ENCODE measurements around the gene NHLRC4. TPM values are rescaled to one million over a fixed set of nuclear protein-coding genes. Genes with fewer than 3 reads are reported as not detected.

The NHLRC4 gene
- total RNA-seq, 2 donors from 2014 or later: 2.0 to 3.2 TPM

DNA sequence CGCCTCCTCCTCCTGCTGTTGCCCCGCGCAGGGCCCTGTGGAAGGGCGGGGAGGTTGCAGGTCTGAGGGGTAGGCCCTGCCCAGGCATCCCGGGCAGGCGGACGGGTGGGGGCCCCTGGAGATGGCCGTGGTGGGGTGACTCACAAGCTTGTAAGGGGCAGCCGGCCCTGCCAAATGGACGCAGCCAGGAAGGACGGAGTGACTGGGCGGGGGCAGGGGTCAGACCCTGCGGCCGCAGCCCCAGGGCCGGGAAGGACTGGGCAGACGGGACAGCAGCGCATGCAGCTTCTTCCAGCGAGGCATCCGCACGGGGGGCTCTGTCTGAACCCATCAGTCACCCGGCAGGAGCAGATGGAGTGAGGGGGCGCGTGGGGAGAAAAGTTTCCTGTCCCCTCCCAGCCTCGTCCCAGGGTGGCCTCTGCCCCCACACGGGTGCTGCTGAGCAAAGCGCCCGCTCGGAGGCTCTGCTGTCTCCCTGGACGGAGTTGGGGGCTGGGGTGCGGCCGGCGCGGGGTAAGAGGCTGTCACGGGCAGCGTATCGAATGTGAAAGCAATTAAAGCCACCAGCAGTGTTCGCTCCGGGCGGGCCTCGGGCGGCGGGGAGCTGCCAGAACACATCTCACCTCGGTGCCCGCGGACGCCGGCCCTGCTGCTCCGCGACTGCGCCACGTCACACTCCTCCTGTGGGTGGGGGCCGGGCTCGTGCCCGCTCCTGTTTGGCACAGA lies 12.0 kb upstream of the NHLRC4 start:
- DNase-seq (ENCODE audit: low spot score): no peak
- ATAC-seq (ENCODE audit: insufficient number of reproducible peaks, low FRiP score, low read depth): no peak

GRCh38 chr16:555528-556473 lies 11.0 kb upstream of the NHLRC4 start:
- Histone ChIP-seq H3K36me3 (peaks cover 7% of the 10 kb centered on the region), H3K27me3 (replicated peaks; ENCODE audit: insufficient read depth) (no peaks in the 10 kb centered on the region), H3K27ac (no peak overlapping the region), H3K9me3 (no peaks in the 10 kb centered on the region), H3K4me1 (ENCODE audit: control insufficient read depth in 1 of 2, low read depth in 2 of 2) (no peaks in the 10 kb centered on the region), H3K4me3 (no peak overlapping the region)
- ATAC-seq (ENCODE audit: insufficient number of reproducible peaks, low FRiP score, low read depth): no peak
- no peak for TF ChIP-seq CTCF (IDR thresholded peaks at IDR 0.05)
- DNase-seq (ENCODE audit: low spot score): no peak

More for the DNA sequence above, 12.0 kb upstream of the NHLRC4 start:
- H3K27ac ChIP-seq: no peak overlapping the region
- H3K4me1 ChIP-seq (ENCODE audit: control insufficient read depth in 1 of 2, low read depth in 2 of 2): no peaks in the 10 kb centered on the region
- H3K27me3 ChIP-seq (replicated peaks; ENCODE audit: insufficient read depth): no peaks in the 10 kb centered on the region
- peaks cover 7% of the 10 kb centered on the region for H3K36me3 ChIP-seq
- no peak overlapping the region for H3K4me3 ChIP-seq
- TF ChIP-seq CTCF (IDR thresholded peaks at IDR 0.05): no peak
- no peaks in the 10 kb centered on the region for H3K9me3 ChIP-seq

- Histone ChIP-seq H3K4me3 (no peak overlapping the region), H3K36me3 (peaks cover 7% of the 10 kb centered on the region), H3K27ac (no peak overlapping the region), H3K9me3 (no peaks in the 10 kb centered on the region), H3K4me1 (ENCODE audit: control insufficient read depth in 1 of 2, low read depth in 2 of 2) (no peaks in the 10 kb centered on the region), H3K27me3 (replicated peaks; ENCODE audit: insufficient read depth) (no peaks in the 10 kb centered on the region)
- no peak for TF ChIP-seq CTCF (IDR thresholded peaks at IDR 0.05)
- ATAC-seq (ENCODE audit: insufficient number of reproducible peaks, low FRiP score, low read depth): no peak
- no peak for DNase-seq (ENCODE audit: low spot score)
Observed at GRCh38 chr16:556474-557173, 10.2 kb upstream of the NHLRC4 start.

DNA sequence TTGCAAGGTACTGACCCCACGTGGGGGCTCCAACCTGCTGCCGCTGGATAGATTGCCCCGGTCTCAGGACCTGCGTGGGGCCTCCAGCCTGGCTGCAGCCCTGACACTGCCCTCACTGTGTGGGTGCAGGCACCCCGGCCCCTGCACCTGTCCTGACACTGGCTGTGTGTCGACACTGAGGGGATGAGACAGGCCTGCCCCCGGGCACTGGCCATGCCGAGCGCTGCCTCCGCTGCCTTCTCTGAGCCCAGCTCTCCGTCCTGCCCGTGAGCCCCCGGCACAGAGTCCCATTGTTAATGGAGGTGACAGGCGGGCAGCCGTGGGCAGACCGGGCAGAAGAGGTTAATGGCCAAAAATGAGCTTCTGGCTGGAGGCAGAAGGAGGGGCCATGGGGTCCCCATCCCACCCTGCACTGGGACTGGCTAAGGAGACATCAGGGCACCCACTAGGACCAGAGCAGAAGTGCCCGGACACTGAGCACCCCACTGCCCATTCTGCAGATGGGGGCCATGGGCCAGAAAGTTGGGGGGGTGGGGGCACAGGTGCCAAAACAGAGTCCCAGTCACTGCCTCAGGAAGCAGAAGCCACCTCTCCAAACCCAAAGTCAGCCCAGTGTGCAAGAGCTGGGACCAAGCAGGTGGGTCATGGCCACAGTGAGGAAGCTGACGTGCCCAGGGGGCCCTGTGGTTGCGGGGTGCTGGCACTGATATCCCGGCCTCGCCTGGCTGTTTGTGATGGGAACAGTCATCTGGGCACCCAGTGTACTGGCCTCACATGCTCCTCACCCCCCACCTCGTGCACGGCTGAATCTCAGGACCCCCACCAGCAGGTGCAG lies 9.1 kb upstream of the NHLRC4 start:
- ATAC-seq (ENCODE audit: insufficient number of reproducible peaks, low FRiP score, low read depth) (no peak), DNase-seq (ENCODE audit: low spot score) (no peak)
- no peak overlapping the region for H3K4me3 ChIP-seq
- peaks cover 3% of the 10 kb centered on the region for H3K36me3 ChIP-seq
- no peaks in the 10 kb centered on the region for H3K4me1 ChIP-seq (ENCODE audit: control insufficient read depth in 1 of 2, low read depth in 2 of 2)
- TF ChIP-seq CTCF (IDR thresholded peaks at IDR 0.05): no peak
- no peak overlapping the region for H3K27ac ChIP-seq
- H3K9me3 ChIP-seq: no peaks in the 10 kb centered on the region
- H3K27me3 ChIP-seq (replicated peaks; ENCODE audit: insufficient read depth): no peaks in the 10 kb centered on the region

All from thoracic aorta (tissue), 2 donors.